ENCODE measurements around the gene KIRREL1.

The KIRREL1 gene

DNA sequence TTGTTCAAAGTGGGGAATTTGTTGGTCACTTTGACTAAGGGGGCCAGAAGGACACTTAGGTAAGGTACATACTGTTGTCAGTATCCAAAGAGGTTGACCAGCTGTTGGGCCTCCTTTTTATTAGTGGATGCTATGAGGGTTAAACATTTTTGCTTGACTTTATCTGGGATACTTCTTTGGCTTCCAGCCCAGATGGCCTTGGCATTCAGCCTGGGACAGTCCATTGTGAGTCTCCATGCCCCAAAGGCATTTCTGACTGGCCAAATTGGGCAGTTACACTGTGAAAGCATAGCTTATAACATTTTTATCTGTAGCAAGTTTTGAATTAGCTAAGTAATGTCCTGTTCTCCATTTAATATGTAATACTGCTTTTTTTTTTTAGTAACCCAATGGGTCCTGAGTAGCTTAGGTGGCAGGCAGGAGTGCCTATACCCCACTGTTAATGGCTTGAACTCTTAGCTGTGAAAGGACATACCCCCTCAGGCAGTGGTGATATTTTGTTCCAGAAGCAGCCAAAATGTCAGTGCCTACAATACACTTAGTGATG lies 151.8 kb downstream of the KIRREL1 start:
- intact Hi-C loops (cut with DNase I; ENCODE audit: low total_unique reads) = no loop called here
- peaks cover 3 to 23% (median 16%) of the 10 kb centered on the region in 4 donors for H3K4me1 ChIP-seq
- H3K36me3 ChIP-seq = no peaks in the 10 kb centered on the region
- no peaks in the 10 kb centered on the region for H3K9me3 ChIP-seq
- H3K27ac ChIP-seq = peak overlapping the region; percentile 35 to 45
- H3K4me3 ChIP-seq = no peak overlapping the region
- TF ChIP-seq, protein P1, sequence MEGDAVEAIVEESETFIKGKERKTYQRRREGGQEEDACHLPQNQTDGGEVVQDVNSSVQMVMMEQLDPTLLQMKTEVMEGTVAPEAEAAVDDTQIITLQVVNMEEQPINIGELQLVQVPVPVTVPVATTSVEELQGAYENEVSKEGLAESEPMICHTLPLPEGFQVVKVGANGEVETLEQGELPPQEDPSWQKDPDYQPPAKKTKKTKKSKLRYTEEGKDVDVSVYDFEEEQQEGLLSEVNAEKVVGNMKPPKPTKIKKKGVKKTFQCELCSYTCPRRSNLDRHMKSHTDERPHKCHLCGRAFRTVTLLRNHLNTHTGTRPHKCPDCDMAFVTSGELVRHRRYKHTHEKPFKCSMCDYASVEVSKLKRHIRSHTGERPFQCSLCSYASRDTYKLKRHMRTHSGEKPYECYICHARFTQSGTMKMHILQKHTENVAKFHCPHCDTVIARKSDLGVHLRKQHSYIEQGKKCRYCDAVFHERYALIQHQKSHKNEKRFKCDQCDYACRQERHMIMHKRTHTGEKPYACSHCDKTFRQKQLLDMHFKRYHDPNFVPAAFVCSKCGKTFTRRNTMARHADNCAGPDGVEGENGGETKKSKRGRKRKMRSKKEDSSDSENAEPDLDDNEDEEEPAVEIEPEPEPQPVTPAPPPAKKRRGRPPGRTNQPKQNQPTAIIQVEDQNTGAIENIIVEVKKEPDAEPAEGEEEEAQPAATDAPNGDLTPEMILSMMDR (IDR thresholded peaks at IDR 0.05) = no peak
- DNase-seq = no peak
- no peaks in the 10 kb centered on the region for H3K27me3 ChIP-seq

DNA sequence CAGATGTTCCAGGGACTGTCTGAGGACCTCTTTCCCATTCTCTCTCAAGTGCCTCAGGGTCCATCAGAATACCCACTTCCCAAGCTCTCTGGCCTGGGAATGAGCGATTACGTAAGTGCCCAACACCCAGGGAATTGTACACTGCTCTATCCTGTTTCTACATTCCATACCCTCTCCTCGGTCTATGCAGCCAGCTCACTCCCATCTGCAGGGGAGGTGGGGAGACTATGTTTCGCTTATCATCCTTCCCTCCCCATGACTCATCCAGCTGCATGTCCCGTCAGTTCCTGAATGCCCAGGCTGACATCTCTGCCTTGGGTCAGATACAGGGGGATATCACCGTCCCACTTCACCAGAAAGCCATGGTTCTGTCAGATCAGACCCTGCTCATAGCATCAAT lies 152.7 kb downstream of the KIRREL1 start:
- TF ChIP-seq, protein P1 (IDR thresholded peaks at IDR 0.05) = no peak
- no peaks in the 10 kb centered on the region for H3K36me3 ChIP-seq
- H3K27me3 ChIP-seq = no peaks in the 10 kb centered on the region
- peak overlapping the region in 1 of 2 donors; percentile 45 for H3K27ac ChIP-seq
- intact Hi-C loops (cut with DNase I; ENCODE audit: low total_unique reads) = no loop called here
- no peak overlapping the region for H3K4me3 ChIP-seq
- peaks cover 3 to 26% (median 18%) of the 10 kb centered on the region in 4 donors for H3K4me1 ChIP-seq
- H3K9me3 ChIP-seq = no peaks in the 10 kb centered on the region
- DNase-seq = no peak

GRCh38 chr1:158146739-158147138 lies 153.3 kb downstream of the KIRREL1 start:
- no peaks in the 10 kb centered on the region for H3K9me3 ChIP-seq
- intact Hi-C loops (cut with DNase I; ENCODE audit: low total_unique reads) = no loop called here
- H3K36me3 ChIP-seq = no peaks in the 10 kb centered on the region
- H3K4me3 ChIP-seq = no peak overlapping the region
- DNase-seq = no peak
- no peaks in the 10 kb centered on the region for H3K27me3 ChIP-seq
- peaks cover 3 to 26% (median 18%) of the 10 kb centered on the region in 4 donors for H3K4me1 ChIP-seq
- TF ChIP-seq, protein P1 (IDR thresholded peaks at IDR 0.05) = no peak
- H3K27ac ChIP-seq = no peak overlapping the region

DNA sequence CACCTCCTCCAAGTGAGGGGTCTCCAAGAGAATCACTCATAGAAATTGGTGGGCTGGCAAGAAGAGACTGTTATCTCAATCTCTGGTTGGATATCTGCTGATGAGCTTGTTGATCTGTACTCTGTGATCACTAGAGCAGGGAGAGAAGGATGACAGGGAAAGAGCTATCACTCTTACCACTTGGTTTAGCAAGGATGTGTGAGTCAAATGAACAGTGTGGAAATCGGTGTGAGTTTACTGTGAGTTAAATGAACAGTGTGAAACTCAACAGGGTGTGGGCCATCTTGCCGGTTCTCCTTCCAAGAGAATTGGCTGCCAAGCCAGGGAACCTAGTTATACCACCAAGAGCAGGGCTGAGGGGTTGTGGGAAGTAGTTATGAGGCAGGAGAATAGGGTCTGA lies 154.0 kb downstream of the KIRREL1 start:
- Histone ChIP-seq H3K9me3 (no peaks in the 10 kb centered on the region), H3K36me3 (no peaks in the 10 kb centered on the region), H3K4me3 (no peak overlapping the region), H3K27me3 (no peaks in the 10 kb centered on the region), H3K4me1 (peaks cover 3 to 26% (median 18%) of the 10 kb centered on the region in 4 donors), H3K27ac (no peak overlapping the region)
- TF ChIP-seq, protein P1 (IDR thresholded peaks at IDR 0.05) = no peak
- intact Hi-C loops (cut with DNase I; ENCODE audit: low total_unique reads) = no loop called here
- no peak for DNase-seq

DNA sequence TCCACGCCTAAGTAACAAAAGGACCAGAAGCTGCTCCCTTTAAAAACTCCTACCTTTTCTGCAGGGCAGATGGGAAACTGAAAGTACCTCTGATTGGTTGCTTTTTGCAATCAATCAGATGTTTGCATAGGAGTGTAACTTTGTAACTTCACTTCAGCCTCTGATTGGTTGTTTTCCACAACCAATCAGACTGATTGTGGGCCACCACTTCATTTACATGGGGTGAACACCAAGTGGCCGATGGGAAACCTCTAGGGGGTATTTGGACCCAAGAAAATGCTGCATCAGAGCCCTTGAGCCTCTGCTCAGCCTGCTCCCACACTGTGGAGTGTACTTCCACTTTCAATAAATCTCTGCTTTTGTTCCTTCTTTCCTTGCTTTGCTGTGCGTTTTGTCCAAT lies 154.4 kb downstream of the KIRREL1 start:
- TF ChIP-seq, protein P1 (IDR thresholded peaks at IDR 0.05) = no peak
- Histone ChIP-seq H3K9me3 (no peaks in the 10 kb centered on the region), H3K36me3 (no peaks in the 10 kb centered on the region), H3K27me3 (no peaks in the 10 kb centered on the region), H3K4me1 (peaks cover 3 to 26% (median 18%) of the 10 kb centered on the region in 4 donors), H3K4me3 (no peak overlapping the region), H3K27ac (no peak overlapping the region)
- no peak for DNase-seq
- intact Hi-C loops (cut with DNase I; ENCODE audit: low total_unique reads) = no loop called here

DNA sequence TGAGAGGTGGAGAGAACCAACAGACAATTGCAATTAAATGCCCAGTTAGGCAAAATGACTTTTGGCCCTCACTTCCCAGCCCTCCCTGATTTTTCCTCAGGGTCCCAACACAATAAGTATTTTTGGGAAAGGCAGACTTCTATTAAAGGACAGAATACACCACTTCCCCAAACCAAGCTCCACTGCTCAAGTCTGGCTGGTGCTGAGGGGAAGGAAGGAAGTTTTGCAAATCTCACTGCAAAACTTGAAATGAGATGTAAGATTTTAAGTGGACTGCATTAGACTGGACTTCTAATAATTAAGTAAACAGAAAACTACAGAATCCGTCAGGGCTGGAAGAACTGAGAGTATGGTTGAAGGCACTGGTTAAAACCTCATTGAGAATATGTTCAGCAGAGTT lies 155.0 kb downstream of the KIRREL1 start:
- Histone ChIP-seq H3K36me3 (no peaks in the 10 kb centered on the region), H3K27ac (peak overlapping the region in 1 of 2 donors; percentile 81), H3K27me3 (no peaks in the 10 kb centered on the region), H3K4me1 (peaks cover 3 to 26% (median 18%) of the 10 kb centered on the region in 4 donors), H3K4me3 (no peak overlapping the region), H3K9me3 (no peaks in the 10 kb centered on the region)
- TF ChIP-seq, protein P1 (IDR thresholded peaks at IDR 0.05) = no peak
- no peak for DNase-seq
- intact Hi-C loops (cut with DNase I; ENCODE audit: low total_unique reads) = no loop called here
